Hepatocyte (in vitro differentiated cells): ENCODE data around the gene PTPRD.

Experiments used
- EZH2 ChIP-seq: fragments of 200-600 bp; sonication (generic); IDR thresholded peaks from 2 replicates; pipeline ENCODE4 v1.6.1; 2016; ENCODE audit warnings: antibody characterized with exemption, mild to moderate bottlenecking, borderline replicate concordance
- TF ChIP-seq, protein P1 (sequence below): fragments of 200-600 bp; sonication (generic); IDR thresholded peaks from 2 replicates; pipeline ENCODE4 v1.5.1; 2016; ENCODE audit warnings: antibody characterized with exemption, mild to moderate bottlenecking; ENCODE audit not compliant: poor library complexity

DNA sequence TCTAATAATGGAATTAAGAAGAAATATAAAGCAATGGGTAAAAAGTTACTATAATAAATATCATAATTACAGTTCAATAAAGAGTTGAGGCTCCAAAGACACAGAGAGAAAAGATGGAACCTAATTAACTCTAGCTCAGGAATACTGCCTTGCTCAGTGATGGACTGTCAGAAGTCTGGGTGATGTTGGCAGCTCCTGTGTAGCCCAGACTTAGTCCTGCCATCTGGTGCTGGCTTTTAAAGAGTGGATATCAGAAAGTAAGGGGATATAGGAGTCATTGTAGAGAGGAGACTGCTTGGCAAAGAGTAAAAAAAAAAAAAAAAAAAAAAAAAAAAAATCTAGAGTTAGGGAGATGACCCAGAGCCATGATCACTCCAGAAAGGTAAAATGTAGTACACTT is 2261.4 kb downstream of the PTPRD start:
- TF ChIP-seq, protein P1, sequence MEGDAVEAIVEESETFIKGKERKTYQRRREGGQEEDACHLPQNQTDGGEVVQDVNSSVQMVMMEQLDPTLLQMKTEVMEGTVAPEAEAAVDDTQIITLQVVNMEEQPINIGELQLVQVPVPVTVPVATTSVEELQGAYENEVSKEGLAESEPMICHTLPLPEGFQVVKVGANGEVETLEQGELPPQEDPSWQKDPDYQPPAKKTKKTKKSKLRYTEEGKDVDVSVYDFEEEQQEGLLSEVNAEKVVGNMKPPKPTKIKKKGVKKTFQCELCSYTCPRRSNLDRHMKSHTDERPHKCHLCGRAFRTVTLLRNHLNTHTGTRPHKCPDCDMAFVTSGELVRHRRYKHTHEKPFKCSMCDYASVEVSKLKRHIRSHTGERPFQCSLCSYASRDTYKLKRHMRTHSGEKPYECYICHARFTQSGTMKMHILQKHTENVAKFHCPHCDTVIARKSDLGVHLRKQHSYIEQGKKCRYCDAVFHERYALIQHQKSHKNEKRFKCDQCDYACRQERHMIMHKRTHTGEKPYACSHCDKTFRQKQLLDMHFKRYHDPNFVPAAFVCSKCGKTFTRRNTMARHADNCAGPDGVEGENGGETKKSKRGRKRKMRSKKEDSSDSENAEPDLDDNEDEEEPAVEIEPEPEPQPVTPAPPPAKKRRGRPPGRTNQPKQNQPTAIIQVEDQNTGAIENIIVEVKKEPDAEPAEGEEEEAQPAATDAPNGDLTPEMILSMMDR = no peak
- TF ChIP-seq EZH2 = no peak
